Measurements from ENCODE around the gene PIGQ. TPM values are rescaled to one million over a fixed set of nuclear protein-coding genes. Genes with fewer than 3 reads are reported as not detected.
A peak's percentile ranks its signal among the peaks of the same experiment; 100 is the strongest.

The PIGQ gene
- total and polyA plus RNA-seq, 2 donors = 11.8 to 39.0 TPM

- DNase-seq (ENCODE audit: extremely low spot score) = no peak
- Histone ChIP-seq H3K4me3 (ENCODE audit: low read depth, low read length) (no peak overlapping the region), H3K4me1 (ENCODE audit: insufficient read depth) (peaks cover 2% of the 10 kb centered on the region), H3K36me3 (ENCODE audit: insufficient read depth) (peaks cover 2% of the 10 kb centered on the region), H3K27ac (ENCODE audit: low read depth) (no peak overlapping the region)
- 77% methylated on average over 32 of the region's 32 CpGs for WGBS
Measured at GRCh38 chr16:555528-556473, 14.0 kb upstream of the PIGQ start.

GRCh38 chr16:556474-557173, 13.1 kb upstream of the PIGQ start:
- 85% methylated on average over 32 of the region's 32 CpGs for WGBS
- Histone ChIP-seq H3K27ac (ENCODE audit: low read depth) (no peak overlapping the region), H3K36me3 (ENCODE audit: insufficient read depth) (no peaks in the 10 kb centered on the region), H3K4me3 (ENCODE audit: low read depth, low read length) (no peak overlapping the region), H3K4me1 (ENCODE audit: insufficient read depth) (peaks cover 2% of the 10 kb centered on the region)
- DNase-seq (ENCODE audit: extremely low spot score) = no peak

GRCh38 chr16:557463-558297, 12.1 kb upstream of the PIGQ start:
- 83% methylated on average over 23 of the region's 23 CpGs for WGBS

GRCh38 chr16:558298-559020, 11.3 kb upstream of the PIGQ start:
- 67% methylated on average over 22 of the region's 22 CpGs for WGBS
- Histone ChIP-seq H3K4me1 (ENCODE audit: insufficient read depth) (peaks cover 2% of the 10 kb centered on the region), H3K27ac (ENCODE audit: low read depth) (no peak overlapping the region), H3K4me3 (ENCODE audit: low read depth, low read length) (no peak overlapping the region), H3K36me3 (ENCODE audit: insufficient read depth) (no peaks in the 10 kb centered on the region)
- DNase-seq (ENCODE audit: extremely low spot score) = no peak

More at GRCh38 chr16:557463-558297, 12.1 kb upstream of the PIGQ start:
- no peak overlapping the region for H3K27ac ChIP-seq (ENCODE audit: low read depth)
- no peaks in the 10 kb centered on the region for H3K36me3 ChIP-seq (ENCODE audit: insufficient read depth)
- DNase-seq (ENCODE audit: extremely low spot score) = no peak
- H3K4me3 ChIP-seq (ENCODE audit: low read depth, low read length) = no peak overlapping the region
- H3K4me1 ChIP-seq (ENCODE audit: insufficient read depth) = peaks cover 2% of the 10 kb centered on the region

- no peak overlapping the region for H3K27ac ChIP-seq (ENCODE audit: low read depth)
- H3K4me1 ChIP-seq (ENCODE audit: insufficient read depth) = peaks cover 2% of the 10 kb centered on the region
- WGBS = 73% methylated on average over 15 of the region's 15 CpGs
- no peak for DNase-seq (ENCODE audit: extremely low spot score)
- no peaks in the 10 kb centered on the region for H3K36me3 ChIP-seq (ENCODE audit: insufficient read depth)
- no peak overlapping the region for H3K4me3 ChIP-seq (ENCODE audit: low read depth, low read length)
Measured at GRCh38 chr16:559021-559380, 10.8 kb upstream of the PIGQ start.

GRCh38 chr16:559411-560203, 10.2 kb upstream of the PIGQ start:
- no peak for DNase-seq (ENCODE audit: extremely low spot score)
- WGBS = 6% methylated on average over 62 of the region's 62 CpGs
- Histone ChIP-seq H3K4me3 (ENCODE audit: low read depth, low read length) (peak overlapping the region; percentile 23), H3K36me3 (ENCODE audit: insufficient read depth) (no peaks in the 10 kb centered on the region), H3K27ac (ENCODE audit: low read depth) (no peak overlapping the region), H3K4me1 (ENCODE audit: insufficient read depth) (peaks cover 2% of the 10 kb centered on the region)

GRCh38 chr16:560204-560700, 9.5 kb upstream of the PIGQ start, which contains the start of gene PRR35:
TSS of gene PRR35 (plus strand) at chr16:560394. CDS start at chr16:563295, 2,901 bp downstream.
- Histone ChIP-seq H3K4me3 (ENCODE audit: low read depth, low read length) (peak within 1 kb of the TSS; percentile 23), H3K4me1 (ENCODE audit: insufficient read depth) (peaks cover 2% of the 10 kb centered on the region), H3K36me3 (ENCODE audit: insufficient read depth) (no peaks in the 10 kb centered on the region), H3K27ac (ENCODE audit: low read depth) (no peak within 1 kb of the TSS)
- no peak for DNase-seq (ENCODE audit: extremely low spot score)
- WGBS = under 1% methylated on average over 80 of the region's 84 CpGs

- H3K4me1 ChIP-seq (ENCODE audit: insufficient read depth) = peaks cover 2% of the 10 kb centered on the region
- H3K4me3 ChIP-seq (ENCODE audit: low read depth, low read length) = peak overlapping the region; percentile 23
- H3K36me3 ChIP-seq (ENCODE audit: insufficient read depth) = no peaks in the 10 kb centered on the region
- WGBS = 26% methylated on average over 43 of the region's 54 CpGs
- no peak for DNase-seq (ENCODE audit: extremely low spot score)
- H3K27ac ChIP-seq (ENCODE audit: low read depth) = no peak overlapping the region
Measured at GRCh38 chr16:560701-561412, 8.9 kb upstream of the PIGQ start.

- no peak overlapping the region for H3K4me3 ChIP-seq (ENCODE audit: low read depth, low read length)
- WGBS = 71% methylated on average over 15 of the region's 15 CpGs
- H3K27ac ChIP-seq (ENCODE audit: low read depth) = no peak overlapping the region
- DNase-seq (ENCODE audit: extremely low spot score) = no peak
- H3K4me1 ChIP-seq (ENCODE audit: insufficient read depth) = peaks cover 4% of the 10 kb centered on the region
- no peaks in the 10 kb centered on the region for H3K36me3 ChIP-seq (ENCODE audit: insufficient read depth)
Measured at GRCh38 chr16:561413-561794, 8.4 kb upstream of the PIGQ start.

- Histone ChIP-seq H3K4me3 (ENCODE audit: low read depth, low read length) (no peak overlapping the region), H3K36me3 (ENCODE audit: insufficient read depth) (no peaks in the 10 kb centered on the region), H3K27ac (ENCODE audit: low read depth) (no peak overlapping the region), H3K4me1 (ENCODE audit: insufficient read depth) (peaks cover 4% of the 10 kb centered on the region)
- WGBS = 84% methylated on average over 43 of the region's 43 CpGs
- no peak for DNase-seq (ENCODE audit: extremely low spot score)
Measured at GRCh38 chr16:561957-562938, 7.5 kb upstream of the PIGQ start.

All from urinary bladder (tissue), 4 donors.